Activated naive CD4-positive, alpha-beta T cell treated with anti-CD3 and anti-CD28 coated beads for 36 hours (primary cell): ENCODE results near the gene TRAIP. TPM values are rescaled to one million over a fixed set of nuclear protein-coding genes. Genes with fewer than 3 reads are reported as not detected.
"Not testable (repeated sequence)": the region's sequence is repeated elsewhere in the genome, so short reads cannot be mapped to it uniquely, and the experiment has no call there.

Experiments
- CTCF ChIA-PET: fragments of 350-600 bp; sonication (Branson Sonifier 250); formaldehyde crosslinking; loops from one replicate; lab custom pipeline; 2021; ENCODE audit warnings: antibody characterized with exemption; lab: Charles Lee
- DNase-seq: peaks from one replicate; pipeline ENCODE4 v3.0.0-alpha.2; 2020
- H3K27ac Mint-ChIP-seq: one replicate; pipeline ENCODE4 v1.8.0; 2021; ENCODE audit warnings: mild to moderate bottlenecking, mixed read lengths
- H3K27me3 Mint-ChIP-seq: one replicate; pipeline ENCODE4 v1.8.0; 2021; ENCODE audit warnings: low read depth, mixed read lengths
- H3K36me3 Mint-ChIP-seq: one replicate; pipeline ENCODE4 v1.8.0; 2021; ENCODE audit warnings: low read depth, mixed read lengths
- H3K4me1 Mint-ChIP-seq: one replicate; pipeline ENCODE4 v1.8.0; 2021; ENCODE audit warnings: low read depth, mixed read lengths
- H3K4me3 Mint-ChIP-seq: one replicate; pipeline ENCODE4 v1.8.0; 2021; ENCODE audit warnings: mild to moderate bottlenecking, moderate library complexity, mixed read lengths
- H3K9me3 Mint-ChIP-seq: one replicate; pipeline ENCODE4 v1.8.0; 2021; ENCODE audit warnings: mixed read lengths
- intact Hi-C: fragments of 100-400 bp; cut with micrococcal nuclease; formaldehyde crosslinking; loops from one replicate; pipeline ENCODE4 v1.15.1; 2023
- microRNA-seq: library from miRNA; unstranded; fragments of <30 nt; microRNA quantifications from one replicate; pipeline ENCODE4 v1.2.0, GENCODE V29; 2022; ENCODE audit warnings: borderline microRNAs expressed, borderline replicate concordance
- total RNA-seq, 2 experiments: library from RNA; stranded (reverse); gene quantifications; one replicate each; pipeline ENCODE4 v1.2.3, GENCODE V29; 2021

The TRAIP gene
- total RNA-seq, 2 experiments from 2014 or later: 21.5 to 25.7 TPM

- H3K27ac Mint-ChIP-seq: no peak overlapping the region
Measured at GRCh38 chr3:49781415-49782199, 74.8 kb downstream of the TRAIP start.

GRCh38 chr3:49780975-49781365, 75.4 kb downstream of the TRAIP start:
- H3K4me1 Mint-ChIP-seq: peaks cover 49% of the 10 kb centered on the region
- intact Hi-C loops, DNase-seq, CTCF ChIA-PET, H3K9me3 Mint-ChIP-seq, H3K4me3 Mint-ChIP-seq, H3K27ac Mint-ChIP-seq, H3K27me3 Mint-ChIP-seq: not testable (repeated sequence)
- peaks cover 24% of the 10 kb centered on the region for H3K36me3 Mint-ChIP-seq

More at GRCh38 chr3:49781415-49782199, 74.8 kb downstream of the TRAIP start:
- no peaks in the 10 kb centered on the region for H3K9me3 Mint-ChIP-seq
- H3K36me3 Mint-ChIP-seq: peaks cover 23% of the 10 kb centered on the region
- intact Hi-C loops: no loop called here
- peaks cover 48% of the 10 kb centered on the region for H3K4me1 Mint-ChIP-seq
- H3K4me3 Mint-ChIP-seq: no peak overlapping the region
- no peaks in the 10 kb centered on the region for H3K27me3 Mint-ChIP-seq
- DNase-seq: no peak
- CTCF ChIA-PET: interaction anchor here (0.6 to 1.3 kb wide), 3 partner anchors 63 to 242 kb away, joined by 3 to 4 read pairs (median 3); no protein-coding TSS in a partner anchor

- DNase-seq: no peak
- Mint-ChIP-seq H3K27ac (no peak overlapping the region), H3K36me3 (peaks cover 22% of the 10 kb centered on the region), H3K4me1 (peaks cover 48% of the 10 kb centered on the region), H3K9me3 (no peaks in the 10 kb centered on the region), H3K4me3 (no peak overlapping the region), H3K27me3 (no peaks in the 10 kb centered on the region)
- CTCF ChIA-PET: no interaction called here
- intact Hi-C loops: no loop called here
Measured at GRCh38 chr3:49780080-49780974, 76.0 kb downstream of the TRAIP start.

- Mint-ChIP-seq H3K27me3 (no peaks in the 10 kb centered on the region), H3K4me3 (no peak overlapping the region), H3K4me1 (peaks cover 47% of the 10 kb centered on the region), H3K9me3 (no peaks in the 10 kb centered on the region), H3K36me3 (peaks cover 17% of the 10 kb centered on the region), H3K27ac (no peak overlapping the region)
- no peak for DNase-seq
- CTCF ChIA-PET: no interaction called here
- intact Hi-C loops: no loop called here
Measured at GRCh38 chr3:49779358-49780079, 76.8 kb downstream of the TRAIP start.

Small RNA genes within 50 kb of the gene (microRNA-seq; reads per million reads assigned to microRNA genes)
- not detected for gene MIR5193

Other genes with a start within 250 kb of the TRAIP start
- gene APEH, start 182.2 kb downstream of the TRAIP start, total RNA-seq: 100 to 1,000 TPM; 120 to 122 TPM
- 10 to 100 TPM; 10.7 to 13.1 TPM for gene MST1, start 167.1 kb downstream of the TRAIP start, total RNA-seq
- gene RNF123, start 167.0 kb downstream of the TRAIP start, total RNA-seq: 10 to 100 TPM; 20.3 to 21.5 TPM
- not detected for gene AMIGO3, start 136.9 kb downstream of the TRAIP start, total RNA-seq
- 10 to 100 TPM; 25.6 to 27.4 TPM for gene GMPPB, start 132.6 kb downstream of the TRAIP start, total RNA-seq
- gene IP6K1, start 70.0 kb downstream of the TRAIP start, total RNA-seq: 10 to 100 TPM; 18.3 to 20.3 TPM
- gene CDHR4, start 56.7 kb downstream of the TRAIP start, total RNA-seq: not detected
- under 1 TPM; 0.33 to 0.37 TPM for gene INKA1, start 53.3 kb downstream of the TRAIP start, total RNA-seq
- 10 to 100 TPM; 93.5 to 97.7 TPM for gene UBA7, start 42.6 kb downstream of the TRAIP start, total RNA-seq
- under 1 TPM; 0.69 to 0.86 TPM for gene CAMKV, start 13.3 kb upstream of the TRAIP start, total RNA-seq
- under 1 TPM; 0.27 to 0.41 TPM for gene MST1R, start 47.3 kb upstream of the TRAIP start, total RNA-seq
- 1 to 10 TPM; 5.4 to 5.9 TPM for gene MON1A, start 73.2 kb upstream of the TRAIP start, total RNA-seq
- gene RBM6, start 83.6 kb upstream of the TRAIP start, total RNA-seq: 10 to 100 TPM; 89.1 to 98.2 TPM
- gene RBM5, start 232.4 kb upstream of the TRAIP start, total RNA-seq: 100 to 1,000 TPM; 124 to 129 TPM